NCI-H1092 (cell line): ENCODE results near the gene RIN2.
A peak's percentile ranks its signal among the peaks of the same experiment; 100 is the strongest.

Experiments used
- DNase-seq: peaks from one replicate; lab custom pipeline; 2025; lab: John Stamatoyannopoulos, UW

Gene RIN2, protein sequence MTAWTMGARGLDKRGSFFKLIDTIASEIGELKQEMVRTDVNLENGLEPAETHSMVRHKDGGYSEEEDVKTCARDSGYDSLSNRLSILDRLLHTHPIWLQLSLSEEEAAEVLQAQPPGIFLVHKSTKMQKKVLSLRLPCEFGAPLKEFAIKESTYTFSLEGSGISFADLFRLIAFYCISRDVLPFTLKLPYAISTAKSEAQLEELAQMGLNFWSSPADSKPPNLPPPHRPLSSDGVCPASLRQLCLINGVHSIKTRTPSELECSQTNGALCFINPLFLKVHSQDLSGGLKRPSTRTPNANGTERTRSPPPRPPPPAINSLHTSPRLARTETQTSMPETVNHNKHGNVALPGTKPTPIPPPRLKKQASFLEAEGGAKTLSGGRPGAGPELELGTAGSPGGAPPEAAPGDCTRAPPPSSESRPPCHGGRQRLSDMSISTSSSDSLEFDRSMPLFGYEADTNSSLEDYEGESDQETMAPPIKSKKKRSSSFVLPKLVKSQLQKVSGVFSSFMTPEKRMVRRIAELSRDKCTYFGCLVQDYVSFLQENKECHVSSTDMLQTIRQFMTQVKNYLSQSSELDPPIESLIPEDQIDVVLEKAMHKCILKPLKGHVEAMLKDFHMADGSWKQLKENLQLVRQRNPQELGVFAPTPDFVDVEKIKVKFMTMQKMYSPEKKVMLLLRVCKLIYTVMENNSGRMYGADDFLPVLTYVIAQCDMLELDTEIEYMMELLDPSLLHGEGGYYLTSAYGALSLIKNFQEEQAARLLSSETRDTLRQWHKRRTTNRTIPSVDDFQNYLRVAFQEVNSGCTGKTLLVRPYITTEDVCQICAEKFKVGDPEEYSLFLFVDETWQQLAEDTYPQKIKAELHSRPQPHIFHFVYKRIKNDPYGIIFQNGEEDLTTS

DNA sequence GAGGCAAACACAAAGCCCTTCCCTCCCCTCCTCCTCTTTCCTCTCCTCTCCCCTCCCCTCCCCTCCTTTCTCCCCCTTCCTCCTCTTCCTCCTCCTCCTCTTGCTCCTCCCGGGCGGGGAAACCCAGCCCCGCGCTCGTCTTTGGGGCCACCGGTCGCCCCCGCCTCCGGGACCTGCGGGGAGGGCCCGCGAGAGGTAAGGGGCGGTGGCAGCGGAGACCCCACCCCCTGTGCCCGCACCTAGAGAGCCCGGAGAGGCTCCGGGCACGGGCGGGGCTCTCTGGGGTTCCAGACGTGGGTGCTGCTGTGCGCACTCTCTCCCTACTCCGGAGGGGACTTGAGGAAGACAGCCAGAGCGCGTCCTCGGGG, at the start of gene RIN2:
Gene RIN2, plus strand, starts transcription at position 126 of the 368 bp plus-strand sequence. CDS start 131,344 bp downstream, outside the sequence.
- no peak for DNase-seq

DNA sequence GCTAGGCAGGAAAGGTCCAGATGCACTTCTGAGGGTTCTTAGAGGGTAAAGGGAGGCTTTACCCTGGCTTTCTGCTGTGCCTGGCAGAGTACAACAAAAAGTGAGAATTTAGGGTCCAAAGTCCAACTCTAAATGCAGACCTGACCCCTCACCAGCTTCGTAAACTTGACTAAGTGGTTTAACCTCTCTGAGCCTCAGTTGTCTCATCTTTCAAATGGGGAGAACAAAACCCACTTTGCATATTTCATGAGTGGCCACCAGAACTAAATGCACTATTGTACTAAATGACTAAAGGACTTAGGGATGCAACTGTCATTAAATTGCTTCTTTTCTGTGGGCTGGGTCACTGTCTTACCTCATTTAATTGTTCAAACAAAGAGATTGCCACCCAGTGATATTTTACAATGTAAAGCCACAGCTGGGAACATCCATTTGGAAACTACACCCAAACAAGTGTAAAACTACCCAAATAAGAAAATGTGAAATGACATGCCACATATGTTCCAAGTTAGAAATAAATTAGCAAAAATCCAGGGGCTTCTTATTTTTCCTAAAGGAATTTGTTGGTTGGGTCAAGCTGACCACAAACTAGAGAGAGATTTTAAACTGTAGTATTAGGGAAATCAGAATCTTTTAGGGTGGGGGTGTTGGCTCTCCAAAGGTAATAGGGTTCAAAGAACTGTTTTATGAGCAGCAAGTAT, 48.3 kb upstream of the RIN2 start:
- DNase-seq: no peak

DNA sequence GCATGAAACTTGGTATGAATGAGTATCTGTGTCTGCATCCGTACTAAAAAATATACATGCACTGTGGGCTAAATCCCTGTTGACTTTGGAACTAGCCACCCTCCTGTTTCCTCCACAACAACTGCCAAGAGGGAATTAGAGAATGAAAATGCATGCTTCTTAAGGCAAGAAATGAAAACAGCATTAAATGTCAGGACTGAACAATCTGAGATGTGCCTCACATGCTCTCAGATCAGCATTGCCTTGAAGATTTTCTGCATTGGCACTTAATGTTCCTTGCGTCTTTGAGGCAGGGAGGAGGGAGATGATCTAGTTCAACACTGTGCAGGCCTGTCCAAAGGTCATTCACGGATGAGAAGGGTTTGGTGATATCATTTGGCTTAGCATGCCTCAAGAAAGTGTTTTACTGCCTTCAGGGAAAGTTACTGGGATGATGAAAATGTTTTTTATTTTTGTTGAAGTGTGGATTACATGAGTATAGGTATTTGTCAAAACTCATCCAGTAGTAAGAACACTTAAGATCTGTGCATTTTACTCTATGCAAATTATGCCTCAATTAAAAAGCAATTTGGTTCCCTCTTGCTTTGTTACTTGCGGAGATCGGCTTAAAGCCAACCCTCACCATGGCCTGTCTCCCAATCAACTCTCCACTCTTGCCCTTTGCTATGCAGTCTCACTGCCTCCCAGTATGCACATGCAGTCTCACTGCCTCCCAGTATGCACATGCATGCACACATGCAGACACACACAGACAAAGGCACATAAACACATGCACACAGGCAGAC, 47.5 kb upstream of the RIN2 start:
- no peak for DNase-seq

DNA sequence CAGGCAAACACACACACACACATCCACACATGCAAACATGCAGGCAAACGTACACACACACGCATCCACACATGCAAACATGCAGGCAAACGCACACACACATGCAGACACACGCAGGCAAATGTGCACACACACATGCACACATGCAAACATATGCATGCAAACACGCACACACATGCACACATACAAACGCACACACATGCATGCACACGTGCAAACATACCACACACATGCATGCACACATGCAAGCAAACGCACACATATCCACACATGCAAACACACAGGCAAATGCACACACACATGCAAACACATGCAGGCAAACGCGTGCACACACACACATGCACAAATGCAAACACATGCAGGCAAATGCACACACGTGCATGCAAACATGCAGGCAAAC, 46.9 kb upstream of the RIN2 start:
- no peak for DNase-seq

DNA sequence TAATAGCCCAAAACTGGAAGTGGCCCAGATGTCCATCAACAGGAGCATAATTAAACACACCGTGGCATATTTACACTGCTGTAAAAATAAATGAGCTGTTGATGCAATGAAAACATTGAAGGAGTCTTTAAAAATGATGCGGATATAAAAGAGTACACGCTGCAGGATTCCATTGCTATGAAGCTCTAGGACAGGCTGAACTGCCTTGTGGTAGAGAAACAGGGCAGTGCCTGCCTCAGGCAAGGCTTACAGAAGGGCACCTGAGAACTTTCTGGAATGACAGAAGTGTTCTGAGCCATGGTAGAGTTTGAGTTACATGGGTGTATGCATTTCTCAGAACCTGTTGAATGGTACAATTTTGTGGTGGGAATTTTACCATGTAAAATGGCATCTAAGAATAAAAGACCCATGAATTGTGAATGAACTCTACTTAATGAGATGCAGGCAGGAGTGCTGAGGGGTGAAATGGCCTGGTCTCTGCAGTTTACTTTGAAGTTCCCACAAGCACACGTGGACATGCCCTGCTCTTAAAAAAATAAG, 45.3 kb upstream of the RIN2 start:
- no peak for DNase-seq

DNA sequence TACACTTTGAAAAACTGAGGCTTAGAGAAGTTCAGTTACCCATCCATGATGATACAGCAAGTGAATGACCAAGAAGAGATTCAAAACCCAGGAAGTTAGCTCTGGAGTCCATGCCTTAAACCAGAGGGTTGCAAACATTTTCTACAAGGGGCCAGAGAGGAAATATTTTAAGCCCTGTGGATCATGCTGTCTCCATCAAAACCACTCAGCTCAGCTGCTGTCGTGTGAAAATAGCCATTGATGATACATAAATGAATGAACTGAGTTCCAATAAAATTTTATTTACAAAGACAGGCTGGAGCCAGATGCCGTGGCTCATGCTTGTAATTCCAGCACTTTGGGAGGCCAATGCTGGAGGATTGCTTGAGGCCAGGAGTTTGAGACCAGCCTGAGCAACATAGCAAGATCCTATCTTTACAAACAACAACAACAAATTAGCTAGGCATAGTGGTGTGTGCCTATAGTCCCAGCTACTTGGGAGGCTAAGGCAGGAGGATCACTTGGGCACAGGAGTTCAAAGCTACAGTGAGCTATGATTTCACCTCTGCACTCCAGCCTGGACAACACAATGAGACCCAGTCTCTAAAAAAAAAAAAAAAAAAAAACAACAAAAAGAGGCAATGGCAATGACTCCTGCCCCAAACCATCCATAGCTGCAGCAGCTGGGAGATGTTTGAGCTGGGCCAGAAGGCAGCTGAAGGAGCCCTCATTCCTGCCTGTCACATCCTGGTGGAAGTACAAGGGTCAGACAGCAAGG, 44.1 kb upstream of the RIN2 start:
- no peak for DNase-seq

DNA sequence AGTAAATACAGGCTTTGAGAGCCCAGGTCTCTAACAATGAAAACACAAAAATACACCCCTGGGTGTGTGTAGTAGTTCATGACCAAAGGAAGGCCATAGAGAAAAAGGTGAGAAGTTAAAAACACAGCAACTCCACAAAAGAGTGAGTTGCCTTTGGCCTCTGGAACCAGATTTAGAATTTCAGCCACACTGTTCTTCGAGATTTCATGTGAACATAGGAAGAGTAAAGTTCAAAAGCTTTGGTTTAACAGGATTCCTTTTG, 43.5 kb upstream of the RIN2 start:
- DNase-seq: no peak

DNA sequence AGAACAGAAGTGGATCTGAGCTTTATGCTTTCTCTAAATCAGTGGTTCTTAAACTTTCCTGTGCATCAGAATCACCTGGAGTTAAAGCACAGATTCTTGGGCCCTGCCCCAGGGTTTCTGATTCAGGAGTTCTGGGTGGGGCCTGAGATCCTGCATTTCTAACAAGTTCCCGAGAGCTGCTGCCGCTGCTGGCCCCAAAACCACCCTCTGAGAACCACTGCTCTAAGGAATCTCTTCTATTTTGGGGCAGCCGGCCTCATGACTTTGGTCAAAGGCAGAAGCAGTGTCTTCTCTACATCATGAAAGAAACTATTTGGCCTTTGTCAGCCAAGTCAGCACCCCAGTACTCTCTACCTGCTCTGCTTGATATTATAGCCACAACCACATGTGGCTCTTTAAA, 42.1 kb upstream of the RIN2 start:
- no peak for DNase-seq

DNA sequence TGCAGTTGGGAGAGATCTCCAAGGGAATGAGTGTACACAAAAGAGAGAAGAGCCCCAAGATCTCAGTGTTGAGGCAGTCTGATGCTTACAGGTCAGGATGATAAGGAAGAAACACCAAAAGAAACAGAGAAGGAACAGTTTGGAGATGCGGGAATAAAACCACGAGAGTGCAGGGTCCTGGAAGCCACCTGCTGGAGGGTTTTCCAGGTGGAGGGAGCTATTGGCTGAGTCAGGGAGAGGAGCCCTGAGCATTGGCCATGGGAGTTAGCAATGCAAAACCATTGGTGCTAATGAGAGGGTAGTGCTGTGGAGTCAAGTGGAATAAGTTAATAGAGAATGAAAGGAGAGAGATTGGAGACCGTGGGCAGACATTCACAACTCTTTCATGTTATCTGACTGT, 39.2 kb upstream of the RIN2 start:
- DNase-seq: no peak

DNA sequence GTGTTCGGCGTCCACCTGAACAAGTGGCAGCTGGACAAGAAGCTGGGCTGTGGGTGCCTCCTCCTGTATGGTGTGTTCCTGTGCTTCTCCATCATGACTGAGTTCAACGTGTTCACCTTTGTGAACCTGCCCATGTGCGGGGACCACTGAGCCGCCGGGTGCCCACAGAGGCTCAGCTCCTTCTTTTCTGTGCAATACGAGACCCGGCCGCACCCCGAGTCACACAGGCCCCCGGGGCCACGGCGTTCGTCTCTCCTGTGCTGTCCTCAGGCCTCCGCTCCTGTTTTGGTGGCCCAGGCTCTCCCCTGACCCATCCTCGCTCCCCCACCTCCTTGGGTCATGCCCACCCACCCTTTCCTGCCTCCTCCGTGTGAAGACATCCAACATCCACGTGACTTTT, 37.1 kb upstream of the RIN2 start:
- DNase-seq: no peak

DNA sequence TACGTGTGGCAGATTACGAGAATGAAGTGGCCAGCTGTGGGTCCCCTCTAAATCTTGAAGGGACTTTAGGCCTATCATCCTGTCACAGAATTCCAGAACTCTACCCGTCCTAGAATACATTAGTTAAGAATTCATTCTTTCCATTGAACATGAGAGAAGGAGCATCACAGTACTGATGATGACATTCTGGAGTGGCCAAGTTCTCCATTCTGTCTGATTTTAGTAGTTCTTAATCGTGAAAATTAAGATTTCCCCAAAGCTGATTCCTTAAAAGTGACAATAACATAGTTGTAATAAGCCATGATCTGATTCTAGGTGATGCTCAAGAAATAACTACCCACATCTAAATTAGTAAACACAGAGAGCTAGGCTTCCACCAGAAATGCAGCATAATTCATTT, 35.0 kb upstream of the RIN2 start:
- no peak for DNase-seq

DNA sequence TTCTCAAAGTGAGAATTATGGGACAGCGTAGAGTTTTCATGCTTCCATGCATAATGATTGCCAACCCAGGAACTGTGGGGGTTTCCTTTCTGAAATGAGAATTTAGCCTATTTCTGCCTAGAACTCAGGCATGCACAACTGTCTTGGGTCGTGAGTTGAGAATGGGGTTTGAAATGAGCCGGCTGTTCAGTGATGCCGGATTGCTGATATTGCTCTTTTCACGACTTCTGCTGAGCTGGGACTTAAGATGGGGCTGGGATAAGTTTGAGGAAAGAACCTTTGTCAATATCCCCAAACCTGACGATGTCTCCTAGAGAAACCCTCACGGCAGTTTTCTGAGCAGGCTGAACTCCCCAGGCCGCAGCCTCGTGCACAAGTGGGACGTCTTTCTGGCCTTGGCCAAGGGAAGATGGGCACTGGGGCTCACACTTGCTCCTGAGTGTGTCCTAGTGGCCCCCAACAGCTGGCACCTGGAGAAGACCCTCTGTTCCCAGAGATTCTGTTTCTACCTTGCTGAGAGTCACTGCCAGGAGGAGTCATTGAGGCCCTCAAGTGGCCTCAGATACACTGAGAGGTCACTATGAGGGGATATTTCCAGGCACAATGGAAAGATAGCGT, 34.1 kb upstream of the RIN2 start:
- no peak for DNase-seq

DNA sequence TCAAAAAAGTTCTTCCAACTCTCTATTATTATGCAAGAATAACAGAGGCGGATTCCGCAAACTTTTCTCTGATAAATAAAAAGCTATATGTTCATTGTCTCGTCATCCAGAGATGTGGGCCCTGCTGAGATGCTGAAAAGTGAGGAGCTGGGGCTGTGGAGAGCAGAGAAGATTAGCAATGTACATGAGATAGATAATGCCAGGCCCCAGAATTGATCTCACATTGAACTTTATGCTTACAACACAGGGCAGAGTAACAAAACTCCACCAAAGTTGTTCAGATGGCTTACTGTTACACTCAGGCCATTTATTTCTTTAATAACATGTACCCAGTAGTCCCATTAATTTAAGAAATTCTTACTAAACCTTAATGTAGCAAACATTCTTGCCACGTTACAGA, 32.7 kb upstream of the RIN2 start:
- DNase-seq: no peak

DNA sequence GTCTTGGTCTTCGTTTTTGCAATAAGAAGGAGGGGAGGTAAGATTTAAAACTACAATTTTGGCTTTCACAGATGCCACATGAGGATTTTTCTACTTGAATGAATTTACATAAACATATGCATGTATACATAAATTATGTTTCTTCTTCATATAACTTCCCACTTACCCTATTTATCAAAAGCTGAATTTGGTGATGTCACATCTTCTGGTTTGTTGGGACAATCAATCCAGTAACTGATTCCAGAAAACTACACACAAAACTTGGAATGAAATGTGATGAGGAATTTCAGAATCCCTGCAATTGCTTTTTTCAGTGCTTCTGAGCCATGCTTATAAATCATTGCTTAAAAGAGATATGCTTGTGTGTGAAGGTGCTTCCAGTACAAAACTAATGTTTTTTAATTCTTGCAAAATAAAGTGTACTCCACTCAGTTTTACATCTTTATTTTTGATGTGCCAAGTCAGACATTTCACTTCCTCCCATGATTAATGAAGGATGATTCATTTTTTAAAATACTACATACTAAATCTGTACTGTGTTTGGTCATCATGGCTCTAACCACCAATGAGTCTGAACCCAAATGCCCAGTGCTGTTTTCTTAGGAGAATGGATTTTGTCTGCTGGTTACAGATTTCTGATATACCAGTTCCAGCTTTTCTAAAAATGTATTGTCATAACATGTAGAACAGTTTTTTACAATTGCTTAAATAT, 32.1 kb upstream of the RIN2 start:
- no peak for DNase-seq

DNA sequence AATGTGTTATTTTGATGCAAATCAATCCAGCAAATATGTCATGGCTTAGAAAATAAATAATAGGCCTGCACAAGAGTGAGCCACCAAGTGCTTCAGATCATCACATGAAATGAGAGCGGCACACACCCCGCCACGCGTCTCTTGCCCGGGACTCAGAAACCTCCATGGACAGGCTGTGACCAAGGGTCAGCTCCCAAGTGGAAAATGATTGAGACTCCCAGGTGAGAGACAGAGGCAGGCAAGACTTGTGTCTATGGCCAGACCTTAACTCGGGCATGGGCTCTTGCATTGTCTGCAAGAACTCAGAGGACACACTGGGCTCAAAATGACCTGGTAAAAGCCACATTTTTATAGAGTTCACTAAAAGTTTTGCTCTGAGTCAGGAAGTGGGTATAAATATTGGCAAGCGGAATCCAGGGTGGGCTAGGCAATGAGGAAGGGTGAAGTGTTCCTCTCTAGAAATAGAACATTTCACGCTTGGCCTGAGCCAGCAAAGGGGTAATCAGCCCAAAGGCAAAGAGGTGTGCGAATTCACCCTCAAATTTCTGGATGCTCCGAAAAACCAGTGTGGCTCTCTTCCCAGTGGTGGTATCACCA, 30.7 kb upstream of the RIN2 start:
- no peak for DNase-seq

DNA sequence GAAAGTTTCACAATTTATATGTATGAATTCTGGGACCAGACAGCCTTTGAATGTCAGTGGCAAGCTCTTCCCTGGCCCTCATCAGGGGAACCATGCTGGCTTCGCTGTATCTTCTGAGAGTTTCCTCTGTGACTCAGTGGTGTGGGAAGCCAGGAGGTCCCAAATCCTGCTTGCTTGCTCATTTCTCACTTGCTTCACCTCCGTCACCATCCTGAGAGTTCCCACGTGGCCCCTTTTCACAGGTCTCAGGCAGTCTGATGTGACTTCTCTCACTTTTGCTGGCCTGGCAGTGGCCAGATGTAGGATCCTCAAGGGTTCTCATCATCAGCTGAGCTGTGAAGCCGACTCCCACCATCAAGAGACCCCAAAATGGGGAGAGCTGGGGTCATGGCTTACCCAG, 28.4 kb upstream of the RIN2 start:
- no peak for DNase-seq

DNA sequence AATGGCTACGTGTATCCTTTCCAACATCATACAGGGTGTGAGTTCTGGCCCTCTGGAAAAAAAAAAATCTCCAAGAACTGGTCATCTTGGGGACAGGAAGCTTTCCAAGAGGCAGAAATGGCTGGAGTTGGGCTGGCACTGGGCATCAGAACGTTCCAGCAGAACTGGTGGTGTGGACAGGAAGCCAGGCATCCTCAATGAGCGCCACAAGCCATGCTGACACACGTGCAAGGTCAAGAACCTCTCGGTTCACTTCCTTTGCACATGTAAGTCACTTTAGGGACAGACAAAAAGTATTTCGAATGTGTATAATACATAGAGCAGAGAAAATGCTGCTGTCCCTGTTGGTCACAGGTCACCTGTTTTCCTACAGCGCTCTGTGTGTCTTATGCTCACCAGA, 27.4 kb upstream of the RIN2 start:
- DNase-seq: no peak

DNA sequence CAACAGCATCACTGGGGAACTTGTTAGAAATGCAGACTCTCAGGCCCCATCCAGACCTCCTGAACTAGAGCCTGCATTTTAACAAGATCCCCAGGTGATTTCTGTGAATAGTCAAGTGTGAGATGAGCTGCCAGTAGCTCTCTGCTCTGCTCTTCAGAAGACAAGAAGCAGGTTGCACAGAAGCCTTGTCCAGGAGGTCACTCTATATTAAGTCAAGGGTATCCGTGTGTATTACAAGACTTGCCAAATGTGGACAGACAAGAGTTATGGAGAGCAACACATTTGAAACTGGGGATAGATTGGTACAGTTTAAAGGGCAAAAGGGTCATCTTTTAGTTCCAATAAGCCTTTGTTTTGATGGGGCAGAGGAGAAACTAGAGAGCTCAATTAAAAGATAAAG, 23.2 kb upstream of the RIN2 start:
- DNase-seq: no peak

DNA sequence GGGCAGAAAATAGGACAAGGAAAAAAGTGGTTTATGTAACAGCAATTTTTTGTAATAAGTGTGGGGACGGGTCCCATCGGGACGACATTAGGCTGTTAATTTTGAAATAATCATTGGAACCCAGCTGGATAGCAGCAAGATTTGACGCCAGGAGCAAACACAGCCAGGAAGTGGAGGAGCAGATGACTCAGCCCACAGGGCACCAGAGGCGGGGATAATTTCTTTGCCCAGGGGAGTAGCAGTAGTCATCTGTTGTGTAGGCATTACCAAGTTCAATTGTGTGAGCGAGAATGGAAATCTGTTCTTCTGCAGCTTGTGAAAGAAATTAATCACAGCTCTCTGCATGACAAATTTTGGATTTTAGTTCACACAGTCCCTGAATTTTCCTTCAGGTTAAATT, 22.6 kb upstream of the RIN2 start:
- DNase-seq: peak; percentile 5

DNA sequence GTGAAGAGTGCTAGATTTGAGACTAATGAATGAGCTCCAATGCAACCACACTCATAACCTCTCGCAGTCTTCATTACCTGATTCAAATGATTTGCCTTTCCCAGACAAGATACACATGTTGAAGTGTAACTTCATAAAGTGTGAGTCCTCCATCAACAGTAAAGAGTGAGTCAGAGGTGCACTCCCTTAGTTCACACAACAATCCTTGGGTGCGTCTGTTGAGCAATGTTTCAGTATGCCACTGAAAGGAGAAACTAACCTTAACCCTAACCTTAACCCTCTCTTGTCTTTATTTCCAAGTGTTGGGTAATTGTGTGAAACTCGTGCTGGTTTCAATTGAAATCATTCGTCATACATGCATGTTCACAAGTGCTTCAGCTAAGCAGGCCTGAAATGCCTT, 21.0 kb upstream of the RIN2 start:
- DNase-seq: no peak
